GM15510 (cell line): ENCODE results near the gene RAB28.

Source experiments
- POLR2A ChIP-seq: IDR thresholded peaks from 3 replicates; pipeline ENCODE4 v1.6.1; 2011; ENCODE audit warnings: borderline replicate concordance; ENCODE audit not compliant: insufficient read length; ENCODE audit errors: extremely low read depth

Gene RAB28

DNA sequence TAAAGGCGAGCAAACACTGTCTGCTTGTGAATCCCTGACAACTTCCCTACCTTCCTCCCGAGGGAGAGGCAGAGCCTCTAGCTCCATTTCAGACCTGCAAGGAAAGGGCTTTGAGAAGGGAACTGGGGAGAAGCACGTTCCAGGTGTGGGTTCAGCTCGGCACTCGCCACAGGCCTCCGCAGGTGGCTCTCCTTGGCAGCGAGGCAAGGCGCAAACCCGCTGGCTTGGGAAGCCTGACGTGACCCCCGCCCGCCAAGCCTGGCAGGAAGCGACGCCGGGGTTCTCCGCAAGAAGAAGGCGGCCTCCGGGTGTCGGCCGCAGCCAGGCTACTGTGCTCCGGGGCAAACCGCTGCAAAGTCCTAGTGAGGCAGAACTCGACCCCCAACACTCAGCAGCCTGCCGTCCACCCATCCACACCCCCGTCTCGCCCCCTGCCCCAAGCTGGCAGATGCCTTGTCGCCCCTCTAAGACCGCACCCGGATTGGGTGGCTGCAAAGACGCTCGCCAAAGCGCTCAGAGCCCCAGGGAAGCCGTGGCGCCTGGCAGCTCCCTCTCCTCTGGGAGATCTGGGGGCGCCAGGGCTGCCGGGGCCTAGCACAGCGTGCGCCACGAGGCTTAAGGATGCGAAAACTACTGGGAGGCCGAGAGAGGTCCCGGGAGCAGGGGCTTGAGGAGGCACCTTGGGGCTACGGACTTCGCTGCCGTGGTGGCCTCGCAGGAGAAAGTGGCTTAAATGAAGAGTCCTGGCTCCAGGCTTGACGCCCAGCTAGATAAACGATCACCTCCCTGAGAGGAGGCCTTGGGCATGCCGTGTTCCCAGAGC, 38.4 kb upstream of the RAB28 start:
- no peak for TF ChIP-seq POLR2A

DNA sequence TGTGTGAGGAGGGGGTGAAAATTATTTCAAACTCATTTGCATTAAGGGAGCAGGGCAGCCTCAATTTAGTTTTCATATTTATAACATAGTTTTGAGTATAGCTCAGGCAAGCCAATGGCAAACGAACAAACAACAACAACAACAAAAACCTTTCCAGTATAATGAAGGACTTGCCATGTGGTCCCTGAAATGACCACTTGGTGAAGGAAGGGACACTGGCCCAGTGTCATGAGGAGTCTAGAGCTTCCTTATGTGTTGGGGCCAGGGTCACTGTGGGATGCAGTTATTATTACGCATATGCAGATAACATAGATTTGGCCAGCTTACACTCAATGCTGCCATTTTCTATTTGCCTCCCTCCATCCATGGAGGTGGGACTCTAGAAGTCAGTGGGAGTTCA, 36.9 kb upstream of the RAB28 start:
- TF ChIP-seq POLR2A: no peak

DNA sequence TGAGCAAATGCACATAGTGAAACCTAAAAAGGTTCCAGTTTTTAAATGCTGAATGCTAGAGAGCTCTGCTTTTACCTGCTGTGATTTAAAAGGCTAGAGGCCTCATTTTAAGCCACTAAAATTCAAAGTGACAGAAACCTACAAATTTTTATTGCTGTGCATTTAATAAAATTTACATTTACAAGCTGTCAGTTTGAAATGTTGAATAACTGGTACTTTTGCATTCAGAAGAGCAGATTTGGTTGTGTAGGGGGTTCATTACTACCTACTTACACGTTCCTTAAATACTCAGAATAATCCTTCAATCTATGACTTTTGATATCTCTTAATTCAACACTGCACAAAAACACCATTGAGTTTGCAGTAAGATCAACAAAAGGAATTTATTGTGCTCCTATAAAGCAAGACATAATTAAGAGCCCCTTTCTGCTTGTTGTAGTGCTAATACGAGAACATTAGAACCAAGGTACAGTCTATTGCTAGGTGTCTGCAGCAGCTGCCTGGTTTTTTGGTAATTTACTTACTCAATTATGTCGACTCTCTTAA, 32.2 kb upstream of the RAB28 start:
- no peak for TF ChIP-seq POLR2A

DNA sequence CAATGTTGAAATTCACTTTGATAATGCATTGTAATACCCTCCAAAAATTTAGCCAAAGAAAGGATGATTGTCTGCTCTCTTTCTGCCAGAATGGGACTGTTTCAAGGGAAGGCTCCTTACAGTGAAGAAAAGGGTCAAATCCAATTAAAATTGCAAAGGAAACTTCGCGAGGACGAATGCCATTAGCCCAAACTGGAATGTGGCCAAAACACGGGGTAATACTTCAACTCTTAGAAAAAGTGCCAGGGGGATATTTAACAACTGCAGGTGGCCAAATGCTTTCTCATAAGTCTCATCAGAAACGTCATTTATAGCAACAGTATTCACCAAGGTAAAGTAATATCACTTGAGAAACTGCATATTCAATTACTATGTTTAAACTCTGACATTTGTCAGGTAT, 31.1 kb upstream of the RAB28 start:
- TF ChIP-seq POLR2A: no peak

DNA sequence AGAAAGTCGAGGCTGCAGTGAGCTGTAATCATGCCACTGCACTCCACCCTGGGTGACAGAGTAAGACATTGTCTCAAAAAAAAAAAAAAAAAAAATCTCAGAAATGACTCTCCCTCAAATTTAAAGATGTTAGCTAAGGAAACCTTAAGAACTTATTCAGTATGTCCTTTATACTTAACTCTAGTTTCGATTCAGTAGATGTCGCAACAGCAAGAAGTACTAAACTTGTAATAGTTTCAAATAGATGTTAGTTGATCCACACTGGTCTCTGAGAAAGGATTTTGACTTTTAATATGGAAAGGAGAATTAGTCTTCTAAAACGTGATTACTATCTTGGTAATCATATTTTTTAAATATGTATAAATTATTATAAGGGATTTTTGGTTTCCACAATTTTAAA, 30.6 kb upstream of the RAB28 start:
- TF ChIP-seq POLR2A: no peak

DNA sequence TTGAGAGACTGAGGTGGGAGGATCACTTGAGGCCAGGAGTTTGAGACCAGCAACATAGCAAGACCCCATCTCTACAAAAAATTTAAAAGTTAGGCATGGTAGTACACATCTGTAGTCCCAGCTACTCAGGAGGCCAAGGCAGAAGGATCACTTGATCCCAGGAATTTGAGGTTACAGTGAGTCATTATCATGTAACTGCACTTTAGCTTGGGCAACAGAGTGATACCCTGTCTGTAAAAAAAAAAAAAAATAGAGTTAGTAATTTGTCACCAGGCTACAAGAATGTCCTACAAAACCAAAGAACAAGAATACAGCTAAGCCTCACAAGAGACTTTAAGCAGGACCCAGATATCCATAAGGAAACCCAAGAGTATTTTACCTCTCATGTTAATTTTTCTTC, 27.0 kb upstream of the RAB28 start:
- no peak for TF ChIP-seq POLR2A

DNA sequence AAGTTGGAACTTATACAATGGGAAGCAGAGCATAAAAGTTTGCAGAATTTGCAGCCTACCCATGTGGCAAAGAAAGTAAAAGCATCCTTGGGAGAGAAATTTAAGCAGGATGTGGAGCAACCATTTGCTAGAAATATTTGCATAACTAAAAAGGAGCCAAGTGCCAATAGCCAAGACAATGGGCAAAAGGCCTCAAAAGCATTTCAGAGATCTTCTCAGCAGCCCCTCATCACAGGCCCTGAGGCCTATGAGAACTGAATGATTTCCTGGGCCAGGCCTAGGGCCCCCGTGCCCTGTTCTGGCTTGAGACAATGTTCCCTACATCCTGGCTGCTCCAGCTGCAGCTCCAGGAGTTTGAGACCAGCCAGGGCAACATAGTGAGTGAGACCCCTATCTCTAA, 25.3 kb upstream of the RAB28 start:
- no peak for TF ChIP-seq POLR2A

DNA sequence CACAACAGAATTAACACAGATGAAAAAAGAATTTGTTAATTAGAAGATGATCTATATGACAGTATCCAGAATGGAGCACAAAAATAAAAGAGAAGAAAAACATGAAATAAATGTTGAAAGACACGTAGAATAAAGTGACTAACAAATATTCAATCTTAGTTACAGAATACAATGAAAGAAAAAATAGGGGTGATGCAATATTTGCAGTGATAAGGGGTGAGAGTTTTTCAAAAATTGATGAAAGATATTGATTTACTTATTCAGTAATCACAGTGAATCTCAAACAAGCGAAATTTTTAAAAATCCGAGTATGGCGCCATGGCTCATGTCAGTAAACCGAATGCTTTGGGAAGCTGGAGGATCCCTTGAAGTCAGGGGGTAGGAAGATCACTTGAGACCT, 20.2 kb upstream of the RAB28 start:
- TF ChIP-seq POLR2A: no peak

DNA sequence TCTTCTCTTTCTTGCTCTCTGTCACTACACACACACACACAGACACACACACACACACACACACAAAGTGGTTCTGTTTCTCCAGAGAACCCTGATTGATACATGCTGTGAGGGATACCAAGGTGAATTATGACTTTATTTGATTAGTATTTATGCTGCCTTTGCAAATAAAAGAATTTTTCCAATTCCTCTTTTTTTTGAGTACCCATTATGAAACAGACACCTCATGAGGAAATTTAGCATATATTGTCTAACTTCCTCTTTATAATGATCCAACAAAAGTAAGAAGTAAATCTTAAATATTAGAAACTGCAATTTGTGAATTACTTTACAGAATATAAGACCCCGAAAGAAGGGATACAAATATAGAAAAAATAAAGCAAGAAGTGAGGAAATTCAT, 14.3 kb upstream of the RAB28 start:
- no peak for TF ChIP-seq POLR2A

DNA sequence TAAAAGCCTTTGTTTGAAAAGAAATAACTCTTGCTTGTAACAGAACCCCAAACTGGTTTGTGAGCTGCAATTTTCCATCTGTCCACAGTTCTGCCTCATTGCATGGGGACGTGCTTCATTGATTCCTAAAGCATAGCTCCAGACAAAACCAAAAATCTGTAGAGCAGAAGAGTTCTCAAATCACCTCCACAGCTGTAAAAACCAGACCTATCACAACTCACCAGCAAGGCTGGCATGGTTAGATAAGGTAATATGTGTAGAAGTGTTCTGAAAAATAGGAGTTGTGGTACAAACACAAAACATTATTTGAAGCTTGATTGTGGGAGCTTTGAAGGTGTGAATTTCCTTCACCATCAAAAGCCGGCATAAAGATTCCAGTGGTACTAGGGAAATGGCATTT, 12.5 kb upstream of the RAB28 start:
- TF ChIP-seq POLR2A: no peak

DNA sequence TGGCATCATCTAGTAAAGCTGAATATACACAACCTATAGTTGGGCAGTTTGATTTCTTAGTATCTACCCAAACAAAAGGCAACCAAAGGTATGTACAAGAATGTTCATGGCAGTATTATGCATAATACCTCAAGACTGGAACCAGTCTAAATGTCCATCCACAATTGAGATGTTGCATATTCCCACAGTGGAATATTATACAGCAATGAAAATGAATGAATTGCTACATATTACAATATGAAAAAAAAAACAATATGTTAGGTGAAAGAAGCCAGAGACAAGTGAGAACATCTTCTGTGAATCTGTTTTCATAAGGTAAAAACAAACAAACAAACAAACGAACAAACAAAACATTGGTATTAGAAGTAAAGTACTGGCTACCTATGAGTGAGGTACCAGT, 11.6 kb upstream of the RAB28 start:
- TF ChIP-seq POLR2A: no peak

DNA sequence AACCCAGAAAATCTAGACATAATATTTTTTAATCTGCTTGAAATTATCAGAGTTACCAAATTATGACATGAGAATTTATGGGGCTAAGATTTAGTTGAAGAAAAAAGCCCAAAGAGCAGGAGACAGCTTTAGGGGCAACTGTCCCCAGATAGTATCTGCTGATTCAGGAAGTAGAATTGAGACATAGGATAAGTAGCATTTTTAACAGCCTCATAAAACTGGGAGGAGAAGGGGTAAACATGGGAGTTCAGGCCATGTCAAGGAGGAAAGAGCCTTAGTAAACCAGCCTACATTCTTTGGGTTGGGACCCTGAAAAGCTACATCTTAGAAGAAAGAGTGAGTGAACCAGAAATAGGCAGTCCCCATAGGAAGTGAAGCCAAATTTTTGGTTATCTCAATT, 9.7 kb upstream of the RAB28 start:
- TF ChIP-seq POLR2A: no peak

DNA sequence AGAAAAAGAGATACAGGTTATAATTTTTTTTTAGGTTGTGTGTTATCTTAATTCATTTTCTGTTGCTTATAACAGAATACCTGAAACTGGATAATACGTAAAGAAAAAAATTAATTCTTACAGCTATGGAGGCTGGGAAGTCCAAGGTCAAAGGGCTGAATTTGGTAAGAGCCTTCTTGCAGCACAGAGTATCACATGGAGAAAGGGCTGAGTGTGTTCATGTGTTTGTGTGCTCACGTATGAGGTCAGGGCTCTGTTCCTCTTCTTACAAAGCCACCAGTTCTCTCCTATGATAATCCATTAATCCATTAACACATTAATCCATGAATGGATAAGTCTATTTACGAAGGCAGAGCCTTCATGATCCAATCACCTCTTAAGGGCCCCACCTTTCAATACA, 8.6 kb upstream of the RAB28 start:
- no peak for TF ChIP-seq POLR2A

DNA sequence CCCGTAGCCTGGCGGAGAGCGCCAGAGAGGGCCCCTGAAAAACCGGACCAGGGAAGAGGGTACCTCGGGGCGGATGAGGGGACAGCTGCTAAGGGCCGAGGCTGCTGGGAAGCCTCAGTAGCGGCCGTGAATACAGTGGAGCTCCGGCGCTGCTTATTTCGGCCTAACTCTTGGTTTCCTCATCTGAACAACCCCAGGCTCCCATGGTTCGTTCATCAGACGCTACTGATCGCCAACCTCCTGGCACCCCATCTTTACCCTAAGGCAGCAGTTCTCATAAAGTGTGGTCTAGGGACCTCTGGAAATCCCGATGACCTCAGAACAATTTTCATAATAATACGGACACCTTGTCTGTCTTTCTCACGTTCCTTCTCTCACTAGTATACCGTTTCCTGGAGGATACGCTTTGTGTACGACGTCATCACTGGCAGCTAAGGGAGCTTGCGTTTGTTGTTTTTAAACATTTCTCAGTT, 645 bp upstream of the RAB28 start:
- peak; percentile 19 for TF ChIP-seq POLR2A

DNA sequence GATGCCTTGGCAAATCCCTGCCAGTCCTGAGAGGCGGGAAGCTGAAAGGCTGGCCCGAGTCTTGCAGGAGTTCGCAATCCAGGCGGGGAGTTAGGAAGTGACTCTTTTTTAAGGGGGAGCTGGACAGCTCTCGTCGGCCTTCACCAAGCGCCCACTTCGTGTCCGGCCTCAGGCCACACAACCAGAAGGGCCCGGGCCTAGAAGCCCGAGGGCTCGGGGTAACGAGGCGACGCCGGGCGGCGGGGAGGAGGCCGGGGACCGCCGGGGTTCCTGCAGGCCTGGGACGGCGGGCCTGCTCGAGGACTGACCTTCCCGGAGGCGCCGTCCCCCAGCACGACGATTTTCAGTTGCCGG, 395 bp downstream of the RAB28 start:
- no peak for TF ChIP-seq POLR2A

DNA sequence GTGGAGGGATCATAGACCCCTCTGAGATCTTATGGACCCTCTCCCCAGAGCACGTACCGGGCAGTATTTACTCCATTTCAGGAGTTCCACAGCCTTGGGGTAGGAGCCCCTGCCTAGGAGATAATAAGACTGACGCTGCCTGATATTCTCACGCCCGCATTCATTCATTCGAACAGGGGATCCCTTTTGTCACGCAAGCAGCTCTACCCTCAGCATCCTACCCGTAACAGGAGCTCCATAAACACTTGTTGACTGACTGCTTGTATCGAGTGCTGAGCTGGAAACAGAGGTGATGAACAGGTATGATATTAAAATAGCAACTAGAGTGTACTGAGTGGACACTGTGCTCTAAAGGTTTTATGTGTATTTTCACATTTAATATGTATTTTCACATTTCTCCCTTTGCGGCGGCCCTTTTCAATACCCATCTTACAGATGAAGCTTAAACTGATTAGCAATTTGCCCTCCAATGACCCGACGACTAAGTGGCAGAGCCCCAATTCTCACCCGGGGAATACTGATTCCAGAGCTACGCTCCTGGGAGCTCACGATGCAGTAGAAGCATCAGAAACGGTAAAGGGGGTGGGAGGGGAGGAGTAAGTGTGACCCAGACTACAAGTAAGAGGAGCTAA, 888 bp downstream of the RAB28 start:
- no peak for TF ChIP-seq POLR2A
